ENCODE results near the gene SPATA24.

SPATA24 gene

GRCh38 chr5:139383993-139384590 lies 19.8 kb downstream of the SPATA24 start:
- no peak for DNase-seq (ENCODE audit: low read depth)
- no peak overlapping the region for H3K4me3 ChIP-seq (ENCODE audit: low read depth, low read length)
- no peak for TF ChIP-seq CTCF (IDR thresholded peaks at IDR 0.05; ENCODE audit: low read depth, low read length, missing control alignments)
- in situ Hi-C loops (cut with HindIII; ENCODE audit: low sequenced_read_pairs) = no loop called here

GRCh38 chr5:139383275-139383992 lies 20.5 kb downstream of the SPATA24 start, which contains the start of gene SLC23A1:
Gene SLC23A1, minus strand, starts transcription at chr5:139383297. Its CDS starts 44 bp downstream, at chr5:139383253.
- in situ Hi-C loops (cut with HindIII; ENCODE audit: low sequenced_read_pairs) = no loop called here
- DNase-seq (ENCODE audit: low read depth) = no peak
- no peak within 1 kb of the TSS for H3K4me3 ChIP-seq (ENCODE audit: low read depth, low read length)
- TF ChIP-seq CTCF (IDR thresholded peaks at IDR 0.05; ENCODE audit: low read depth, low read length, missing control alignments) = no peak

- no peak for TF ChIP-seq CTCF (IDR thresholded peaks at IDR 0.05; ENCODE audit: low read depth, low read length, missing control alignments)
- no peak overlapping the region for H3K4me3 ChIP-seq (ENCODE audit: low read depth, low read length)
- in situ Hi-C loops (cut with HindIII; ENCODE audit: low sequenced_read_pairs) = no loop called here
- no peak for DNase-seq (ENCODE audit: low read depth)
Observed at GRCh38 chr5:139382807-139383206, 21.1 kb downstream of the SPATA24 start.

- H3K4me3 ChIP-seq (ENCODE audit: low read depth, low read length) = no peak overlapping the region
- TF ChIP-seq CTCF (IDR thresholded peaks at IDR 0.05; ENCODE audit: low read depth, low read length, missing control alignments) = no peak
- in situ Hi-C loops (cut with HindIII; ENCODE audit: low sequenced_read_pairs) = no loop called here
- DNase-seq (ENCODE audit: low read depth) = no peak
Observed at GRCh38 chr5:139381837-139382761, 21.8 kb downstream of the SPATA24 start.

GRCh38 chr5:139379626-139380449 lies 24.1 kb downstream of the SPATA24 start:
- no peak for DNase-seq (ENCODE audit: low read depth)
- in situ Hi-C loops (cut with HindIII; ENCODE audit: low sequenced_read_pairs) = no loop called here
- no peak overlapping the region for H3K4me3 ChIP-seq (ENCODE audit: low read depth, low read length)
- TF ChIP-seq CTCF (IDR thresholded peaks at IDR 0.05; ENCODE audit: low read depth, low read length, missing control alignments) = no peak

Measured in astrocyte of the cerebellum (primary cell).